ENCODE measurements around the gene RPS24.

- TF ChIP-seq CTCF (IDR thresholded peaks at IDR 0.05; ENCODE audit: insufficient read depth, low read depth, low read length): no peak
- no peak for TF ChIP-seq EZH2 (IDR thresholded peaks at IDR 0.05; ENCODE audit: insufficient read depth, low read length)
Observed at GRCh38 chr10:78066012-78066411, 32.3 kb downstream of the RPS24 start.
